GM18520 (cell line): ENCODE results near the gene CZIB.
"Not testable (repeated sequence)": the region's sequence is repeated elsewhere in the genome, so short reads cannot be mapped to it uniquely, and the experiment has no call there.

Experiments used
- ATAC-seq: cut with Tn5 transposase; IDR thresholded peaks from one replicate; pipeline ENCODE4 v1.9.1; 2021; ENCODE audit not compliant: unreplicated experiment

CZIB gene

GRCh38 chr1:53189061-53189460, 31.4 kb downstream of the CZIB start:
- ATAC-seq: no peak

- no peak for ATAC-seq
Measured at GRCh38 chr1:53188099-53188498, 32.3 kb downstream of the CZIB start.

- no peak for ATAC-seq
Measured at GRCh38 chr1:53187401-53187800, 33.0 kb downstream of the CZIB start.

GRCh38 chr1:53186533-53186932, 33.9 kb downstream of the CZIB start:
- no peak for ATAC-seq

- not testable (repeated sequence) for ATAC-seq
Measured at GRCh38 chr1:53185955-53186297, 34.5 kb downstream of the CZIB start.

- ATAC-seq: no peak
Measured at GRCh38 chr1:53183095-53183990, 37.1 kb downstream of the CZIB start.

GRCh38 chr1:53182716-53183094, 37.7 kb downstream of the CZIB start:
- no peak for ATAC-seq

GRCh38 chr1:53182111-53182593, 38.3 kb downstream of the CZIB start:
- no peak for ATAC-seq

- no peak for ATAC-seq
Measured at GRCh38 chr1:53180951-53181350, 39.5 kb downstream of the CZIB start.

GRCh38 chr1:53180226-53180625, 40.2 kb downstream of the CZIB start:
- no peak for ATAC-seq

- no peak for ATAC-seq
Measured at GRCh38 chr1:53176452-53177208, 43.8 kb downstream of the CZIB start.

- no peak for ATAC-seq
Measured at GRCh38 chr1:53174971-53175913, 45.2 kb downstream of the CZIB start.

GRCh38 chr1:53172426-53173128, 47.9 kb downstream of the CZIB start:
- no peak for ATAC-seq

GRCh38 chr1:53166912-53167311, 53.5 kb downstream of the CZIB start:
- ATAC-seq: no peak

- no peak for ATAC-seq
Measured at GRCh38 chr1:53166366-53166765, 54.1 kb downstream of the CZIB start.

GRCh38 chr1:53165408-53165961, 54.9 kb downstream of the CZIB start:
- ATAC-seq: no peak
